ENCODE data around the gene CYP2B6. TPM values are rescaled to one million over a fixed set of nuclear protein-coding genes. Genes with fewer than 3 reads are reported as not detected.
"Not testable (repeated sequence)": the region's sequence is repeated elsewhere in the genome, so short reads cannot be mapped to it uniquely, and the experiment has no call there.

The CYP2B6 gene
- total and polyA plus RNA-seq, 2 experiments from 2014 or later, result 3.9 to 8.4 TPM

DNA sequence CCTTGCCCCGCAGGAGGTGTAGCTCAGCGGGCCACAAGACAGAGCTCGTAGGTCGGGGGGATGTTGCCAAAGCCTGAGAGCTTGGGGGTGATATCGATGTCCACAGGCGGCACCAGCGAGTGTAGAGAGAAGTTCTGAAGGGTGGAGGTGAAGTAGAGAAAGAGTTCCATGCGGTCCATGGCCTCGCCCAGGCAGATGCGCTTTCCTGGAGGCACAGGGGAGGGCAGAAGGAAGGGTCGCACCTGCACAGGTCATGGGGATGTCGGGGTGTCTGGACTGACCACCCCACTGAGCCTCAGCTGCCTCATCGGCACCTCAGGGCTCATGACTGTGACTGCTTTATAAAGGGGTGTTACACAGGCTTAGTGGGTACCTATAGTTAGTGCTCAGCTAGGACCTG lies 59.3 kb downstream of the CYP2B6 start (continued):
- TF ChIP-seq, protein P1, sequence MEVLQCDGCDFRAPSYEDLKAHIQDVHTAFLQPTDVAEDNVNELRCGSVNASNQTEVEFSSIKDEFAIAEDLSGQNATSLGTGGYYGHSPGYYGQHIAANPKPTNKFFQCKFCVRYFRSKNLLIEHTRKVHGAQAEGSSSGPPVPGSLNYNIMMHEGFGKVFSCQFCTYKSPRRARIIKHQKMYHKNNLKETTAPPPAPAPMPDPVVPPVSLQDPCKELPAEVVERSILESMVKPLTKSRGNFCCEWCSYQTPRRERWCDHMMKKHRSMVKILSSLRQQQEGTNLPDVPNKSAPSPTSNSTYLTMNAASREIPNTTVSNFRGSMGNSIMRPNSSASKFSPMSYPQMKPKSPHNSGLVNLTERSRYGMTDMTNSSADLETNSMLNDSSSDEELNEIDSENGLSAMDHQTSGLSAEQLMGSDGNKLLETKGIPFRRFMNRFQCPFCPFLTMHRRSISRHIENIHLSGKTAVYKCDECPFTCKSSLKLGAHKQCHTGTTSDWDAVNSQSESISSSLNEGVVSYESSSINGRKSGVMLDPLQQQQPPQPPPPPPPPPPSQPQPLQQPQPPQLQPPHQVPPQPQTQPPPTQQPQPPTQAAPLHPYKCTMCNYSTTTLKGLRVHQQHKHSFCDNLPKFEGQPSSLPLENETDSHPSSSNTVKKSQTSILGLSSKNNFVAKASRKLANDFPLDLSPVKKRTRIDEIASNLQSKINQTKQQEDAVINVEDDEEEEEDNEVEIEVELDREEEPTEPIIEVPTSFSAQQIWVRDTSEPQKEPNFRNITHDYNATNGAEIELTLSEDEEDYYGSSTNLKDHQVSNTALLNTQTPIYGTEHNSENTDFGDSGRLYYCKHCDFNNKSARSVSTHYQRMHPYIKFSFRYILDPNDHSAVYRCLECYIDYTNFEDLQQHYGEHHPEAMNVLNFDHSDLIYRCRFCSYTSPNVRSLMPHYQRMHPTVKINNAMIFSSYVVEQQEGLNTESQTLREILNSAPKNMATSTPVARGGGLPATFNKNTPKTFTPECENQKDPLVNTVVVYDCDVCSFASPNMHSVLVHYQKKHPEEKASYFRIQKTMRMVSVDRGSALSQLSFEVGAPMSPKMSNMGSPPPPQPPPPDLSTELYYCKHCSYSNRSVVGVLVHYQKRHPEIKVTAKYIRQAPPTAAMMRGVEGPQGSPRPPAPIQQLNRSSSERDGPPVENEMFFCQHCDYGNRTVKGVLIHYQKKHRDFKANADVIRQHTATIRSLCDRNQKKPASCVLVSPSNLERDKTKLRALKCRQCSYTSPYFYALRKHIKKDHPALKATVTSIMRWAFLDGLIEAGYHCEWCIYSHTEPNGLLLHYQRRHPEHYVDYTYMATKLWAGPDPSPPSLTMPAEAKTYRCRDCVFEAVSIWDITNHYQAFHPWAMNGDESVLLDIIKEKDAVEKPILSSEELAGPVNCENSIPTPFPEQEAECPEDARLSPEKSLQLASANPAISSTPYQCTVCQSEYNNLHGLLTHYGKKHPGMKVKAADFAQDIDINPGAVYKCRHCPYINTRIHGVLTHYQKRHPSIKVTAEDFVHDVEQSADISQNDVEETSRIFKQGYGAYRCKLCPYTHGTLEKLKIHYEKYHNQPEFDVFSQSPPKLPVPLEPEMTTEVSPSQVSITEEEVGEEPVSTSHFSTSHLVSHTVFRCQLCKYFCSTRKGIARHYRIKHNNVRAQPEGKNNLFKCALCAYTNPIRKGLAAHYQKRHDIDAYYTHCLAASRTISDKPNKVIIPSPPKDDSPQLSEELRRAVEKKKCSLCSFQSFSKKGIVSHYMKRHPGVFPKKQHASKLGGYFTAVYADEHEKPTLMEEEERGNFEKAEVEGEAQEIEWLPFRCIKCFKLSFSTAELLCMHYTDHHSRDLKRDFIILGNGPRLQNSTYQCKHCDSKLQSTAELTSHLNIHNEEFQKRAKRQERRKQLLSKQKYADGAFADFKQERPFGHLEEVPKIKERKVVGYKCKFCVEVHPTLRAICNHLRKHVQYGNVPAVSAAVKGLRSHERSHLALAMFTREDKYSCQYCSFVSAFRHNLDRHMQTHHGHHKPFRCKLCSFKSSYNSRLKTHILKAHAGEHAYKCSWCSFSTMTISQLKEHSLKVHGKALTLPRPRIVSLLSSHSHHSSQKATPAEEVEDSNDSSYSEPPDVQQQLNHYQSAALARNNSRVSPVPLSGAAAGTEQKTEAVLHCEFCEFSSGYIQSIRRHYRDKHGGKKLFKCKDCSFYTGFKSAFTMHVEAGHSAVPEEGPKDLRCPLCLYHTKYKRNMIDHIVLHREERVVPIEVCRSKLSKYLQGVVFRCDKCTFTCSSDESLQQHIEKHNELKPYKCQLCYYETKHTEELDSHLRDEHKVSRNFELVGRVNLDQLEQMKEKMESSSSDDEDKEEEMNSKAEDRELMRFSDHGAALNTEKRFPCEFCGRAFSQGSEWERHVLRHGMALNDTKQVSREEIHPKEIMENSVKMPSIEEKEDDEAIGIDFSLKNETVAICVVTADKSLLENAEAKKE (CRISPR knock-in tag; IDR thresholded peaks at IDR 0.05), result no peak
- TF ChIP-seq CREB1 (CRISPR knock-in tag; IDR thresholded peaks at IDR 0.05; ENCODE audit: low read depth) (no peak), NANOG (IDR thresholded peaks at IDR 0.05; ENCODE audit: borderline replicate concordance) (no peak), STAT1 (IDR thresholded peaks at IDR 0.05; ENCODE audit: unreplicated experiment) (no peak), JUNB (IDR thresholded peaks at IDR 0.05; ENCODE audit: unreplicated experiment) (no peak), EZH2phosphoT487 (IDR thresholded peaks at IDR 0.05; ENCODE audit: unreplicated experiment) (no peak), EZH2 (IDR thresholded peaks at IDR 0.05; ENCODE audit: low read depth, unreplicated experiment) (no peak), ZNF331 (CRISPR knock-in tag; IDR thresholded peaks at IDR 0.05; ENCODE audit: low read depth) (no peak), POLR2AphosphoS5 (IDR thresholded peaks at IDR 0.05; ENCODE audit: low read depth) (no peak)
- TF ChIP-seq, protein P2, sequence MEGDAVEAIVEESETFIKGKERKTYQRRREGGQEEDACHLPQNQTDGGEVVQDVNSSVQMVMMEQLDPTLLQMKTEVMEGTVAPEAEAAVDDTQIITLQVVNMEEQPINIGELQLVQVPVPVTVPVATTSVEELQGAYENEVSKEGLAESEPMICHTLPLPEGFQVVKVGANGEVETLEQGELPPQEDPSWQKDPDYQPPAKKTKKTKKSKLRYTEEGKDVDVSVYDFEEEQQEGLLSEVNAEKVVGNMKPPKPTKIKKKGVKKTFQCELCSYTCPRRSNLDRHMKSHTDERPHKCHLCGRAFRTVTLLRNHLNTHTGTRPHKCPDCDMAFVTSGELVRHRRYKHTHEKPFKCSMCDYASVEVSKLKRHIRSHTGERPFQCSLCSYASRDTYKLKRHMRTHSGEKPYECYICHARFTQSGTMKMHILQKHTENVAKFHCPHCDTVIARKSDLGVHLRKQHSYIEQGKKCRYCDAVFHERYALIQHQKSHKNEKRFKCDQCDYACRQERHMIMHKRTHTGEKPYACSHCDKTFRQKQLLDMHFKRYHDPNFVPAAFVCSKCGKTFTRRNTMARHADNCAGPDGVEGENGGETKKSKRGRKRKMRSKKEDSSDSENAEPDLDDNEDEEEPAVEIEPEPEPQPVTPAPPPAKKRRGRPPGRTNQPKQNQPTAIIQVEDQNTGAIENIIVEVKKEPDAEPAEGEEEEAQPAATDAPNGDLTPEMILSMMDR (conservative IDR thresholded peaks at IDR 0.05; ENCODE audit: low read depth in 2 of 2), result no peak

GRCh38 chr19:41052162-41052561 lies 61.1 kb downstream of the CYP2B6 start:
- H3K27ac Mint-ChIP-seq; H3K79me2 ChIP-seq (replicated peaks; ENCODE audit: insufficient read depth); H3K4me3 ChIP-seq; H3K4me1 Mint-ChIP-seq; H3K4me3 Mint-ChIP-seq; H3K9me2 ChIP-seq (ENCODE audit: insufficient read depth); H2AFZ ChIP-seq; ATAC-seq; H3K27me3 ChIP-seq (ENCODE audit: insufficient read depth); H3K27ac ChIP-seq (ENCODE audit: low read depth); H3F3A ChIP-seq (replicated peaks; ENCODE audit: low read depth); H3K4me2 ChIP-seq; H3K27me3 Mint-ChIP-seq (ENCODE audit: insufficient read depth, low read depth, poor library complexity); H3K4me1 ChIP-seq (ENCODE audit: insufficient read depth); H4K20me1 ChIP-seq (replicated peaks; ENCODE audit: insufficient read depth); H3K36me3 Mint-ChIP-seq (ENCODE audit: low read depth); H3K36me3 ChIP-seq (ENCODE audit: insufficient read depth); DNase-seq (ENCODE audit: low spot score); H3K9me3 Mint-ChIP-seq: not testable (repeated sequence)

- not testable (repeated sequence) for H3K36me3 Mint-ChIP-seq (ENCODE audit: low read depth); H3K4me3 ChIP-seq; H3K79me2 ChIP-seq (replicated peaks; ENCODE audit: insufficient read depth); H3K27ac ChIP-seq (ENCODE audit: low read depth); H3K4me1 Mint-ChIP-seq; H3K4me1 ChIP-seq (ENCODE audit: insufficient read depth); H3K27me3 ChIP-seq (ENCODE audit: insufficient read depth); H3K9me3 Mint-ChIP-seq; H2AFZ ChIP-seq; ATAC-seq; H4K20me1 ChIP-seq (replicated peaks; ENCODE audit: insufficient read depth); H3K36me3 ChIP-seq (ENCODE audit: insufficient read depth); H3K4me3 Mint-ChIP-seq; H3K9me2 ChIP-seq (ENCODE audit: insufficient read depth); DNase-seq (ENCODE audit: low spot score); H3K27ac Mint-ChIP-seq; H3K27me3 Mint-ChIP-seq (ENCODE audit: insufficient read depth, low read depth, poor library complexity); H3F3A ChIP-seq (replicated peaks; ENCODE audit: low read depth); H3K4me2 ChIP-seq
Observed at GRCh38 chr19:41053331-41053730, 62.2 kb downstream of the CYP2B6 start.
